Mammary epithelial cell (primary cell): ENCODE measurements around the gene PAPPA2.

Experiments used
- CTCF ChIP-seq, 2 donors: IDR thresholded peaks in 1 of 2; conservative IDR thresholded peaks in 1 of 2; 2 replicates each; pipeline ENCODE4 v1.5.1; 2011 to 2012; ENCODE audit warnings: inconsistent platforms in 2 of 2, low read length in 2 of 2, mild to moderate bottlenecking in 2 of 2, control low read depth in 1 of 2, low read depth in 1 of 2; ENCODE audit not compliant: insufficient read depth in 1 of 2; ENCODE audit errors: extremely low read depth in 1 of 2
- EZH2 ChIP-seq: IDR thresholded peaks from 2 replicates; pipeline ENCODE4 v1.6.1; 2012; ENCODE audit warnings: low read length, inconsistent platforms, borderline replicate concordance

DNA sequence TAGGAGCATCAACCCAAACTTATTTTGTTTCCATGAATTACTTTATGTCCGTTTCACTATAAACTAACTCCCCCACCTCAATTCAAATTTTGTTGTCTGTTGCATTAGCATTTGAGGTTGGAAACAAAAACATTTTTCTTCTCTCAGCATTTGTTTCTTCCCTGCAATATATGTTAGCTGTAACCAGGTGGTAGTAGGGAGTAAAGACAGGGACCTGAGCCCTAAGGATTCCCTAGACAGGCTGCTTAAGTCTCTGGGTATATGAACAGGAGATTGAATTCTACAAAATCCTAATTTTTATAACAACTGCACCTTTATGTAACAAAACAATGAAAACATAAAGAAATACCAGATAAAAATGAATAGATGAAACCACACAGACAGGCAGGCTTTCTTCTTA lies 242.6 kb downstream of the PAPPA2 start:
- TF ChIP-seq CTCF (conservative IDR thresholded peaks at IDR 0.05 in 1 of 2, IDR thresholded peaks at IDR 0.05 in 1 of 2; ENCODE audit: extremely low read depth in 1 of 2, insufficient read depth in 1 of 2, low read depth in 1 of 2, low read length in 2 of 2) (no peak), EZH2 (no peak)
